Retinal pigment epithelial cell (primary cell): Measurements from ENCODE around the gene SAMM50.
"Not testable (repeated sequence)": the region's sequence is repeated elsewhere in the genome, so short reads cannot be mapped to it uniquely, and the experiment has no call there.

Experiments
- DNase-seq: peaks from one replicate; pipeline ENCODE4 v3.0.0-alpha.2; 2010; ENCODE audit warnings: low read depth
- H3K4me3 ChIP-seq: 2 replicates; pipeline ENCODE4 v1.5.1; 2011; ENCODE audit warnings: mild to moderate bottlenecking, low read length, control low read depth, moderate library complexity
- CTCF ChIP-seq: conservative IDR thresholded peaks from 2 replicates; pipeline ENCODE4 v1.5.1; 2011; ENCODE audit warnings: low read depth, low read length, control low read depth, inconsistent platforms

Gene SAMM50

GRCh38 chr22:44003405-44004103 lies 48.3 kb downstream of the SAMM50 start:
- peak; percentile 49 for TF ChIP-seq CTCF
- no peak overlapping the region for H3K4me3 ChIP-seq
- no peak for DNase-seq

- no peak overlapping the region for H3K4me3 ChIP-seq
- TF ChIP-seq CTCF: no peak
- DNase-seq: no peak
These were observed 48.8 kb downstream of the SAMM50 start for GRCh38 chr22:44004104-44004460.

- no peak for TF ChIP-seq CTCF
- no peak overlapping the region for H3K4me3 ChIP-seq
- DNase-seq: no peak
These were observed 50.3 kb downstream of the SAMM50 start for GRCh38 chr22:44005524-44005923.

GRCh38 chr22:44012162-44012561 lies 56.9 kb downstream of the SAMM50 start:
- no peak overlapping the region for H3K4me3 ChIP-seq
- TF ChIP-seq CTCF: no peak
- no peak for DNase-seq

- TF ChIP-seq CTCF: no peak
- DNase-seq: no peak
- H3K4me3 ChIP-seq: no peak overlapping the region
These were observed 57.3 kb downstream of the SAMM50 start for GRCh38 chr22:44012591-44012990.

GRCh38 chr22:44014241-44014640 lies 59.0 kb downstream of the SAMM50 start:
- TF ChIP-seq CTCF: no peak
- no peak for DNase-seq
- no peak overlapping the region for H3K4me3 ChIP-seq

- H3K4me3 ChIP-seq: not testable (repeated sequence)
These were observed 61.3 kb downstream of the SAMM50 start for GRCh38 chr22:44016586-44016985.

More at GRCh38 chr22:44016586-44016985, 61.3 kb downstream of the SAMM50 start:
- DNase-seq: not testable (repeated sequence)
